ENCODE measurements around the gene RIOX2. TPM values are rescaled to one million over a fixed set of nuclear protein-coding genes. Genes with fewer than 3 reads are reported as not detected.

RIOX2 gene
- total and polyA plus RNA-seq, 2 donors (not counting 1 experiment from before 2014, with no cell fraction given) = 23.7 to 46.1 TPM

- Histone ChIP-seq H3K4me1 (ENCODE audit: control insufficient read depth, extremely low read depth, insufficient read depth, low read length) (no peaks in the 10 kb centered on the region), H3K9me3 (ENCODE audit: control insufficient read depth, insufficient read depth, low read depth, low read length) (no peaks in the 10 kb centered on the region), H3K4me2 (ENCODE audit: extremely low read depth, insufficient read depth, low read length) (no peak overlapping the region), H3K36me3 (ENCODE audit: control insufficient read depth, insufficient read depth, low read length) (no peaks in the 10 kb centered on the region), H2AFZ (ENCODE audit: low read length) (no peak overlapping the region), H3K4me3 (replicated peaks in 1 of 4; ENCODE audit: control extremely low read depth in 1 of 4, insufficient read depth in 1 of 4, low read depth in 3 of 4, low read length in 4 of 4) (no peak overlapping the region), H3K27ac (ENCODE audit: insufficient read depth, low read length) (no peak overlapping the region), H3K27me3 (ENCODE audit: control insufficient read depth, insufficient read depth, low read length) (no peaks in the 10 kb centered on the region), H4K20me1 (ENCODE audit: control insufficient read depth, extremely low read depth, insufficient read depth, low read length) (no peaks in the 10 kb centered on the region), H3K79me2 (ENCODE audit: control insufficient read depth, insufficient read depth, low read length) (no peaks in the 10 kb centered on the region), H3K9ac (ENCODE audit: insufficient read depth, low read length) (no peak overlapping the region)
- no peak for DNase-seq (ENCODE audit: low read depth in 2 of 2)
- no peak for TF ChIP-seq CTCF (conservative IDR thresholded peaks at IDR 0.05 in 1 of 2, IDR thresholded peaks at IDR 0.05 in 1 of 2; ENCODE audit: low read depth in 1 of 2, low read length in 2 of 2)
- no peak for TF ChIP-seq EZH2 (IDR thresholded peaks at IDR 0.05; ENCODE audit: low read length, missing control alignments)
Measured at GRCh38 chr3:97899331-97899730, 72.9 kb downstream of the RIOX2 start.

- DNase-seq (ENCODE audit: low read depth in 2 of 2) = no peak
- TF ChIP-seq EZH2 (IDR thresholded peaks at IDR 0.05; ENCODE audit: low read length, missing control alignments) = no peak
- no peak for TF ChIP-seq CTCF (conservative IDR thresholded peaks at IDR 0.05 in 1 of 2, IDR thresholded peaks at IDR 0.05 in 1 of 2; ENCODE audit: low read depth in 1 of 2, low read length in 2 of 2)
- no peak overlapping the region for H3K27ac ChIP-seq (ENCODE audit: insufficient read depth, low read length)
- no peaks in the 10 kb centered on the region for H3K27me3 ChIP-seq (ENCODE audit: control insufficient read depth, insufficient read depth, low read length)
- H3K9me3 ChIP-seq (ENCODE audit: control insufficient read depth, insufficient read depth, low read depth, low read length) = no peaks in the 10 kb centered on the region
- H2AFZ ChIP-seq (ENCODE audit: low read length) = no peak overlapping the region
- H4K20me1 ChIP-seq (ENCODE audit: control insufficient read depth, extremely low read depth, insufficient read depth, low read length) = no peaks in the 10 kb centered on the region
- no peak overlapping the region for H3K9ac ChIP-seq (ENCODE audit: insufficient read depth, low read length)
- no peak overlapping the region for H3K4me2 ChIP-seq (ENCODE audit: extremely low read depth, insufficient read depth, low read length)
- H3K4me3 ChIP-seq (replicated peaks in 1 of 4; ENCODE audit: control extremely low read depth in 1 of 4, insufficient read depth in 1 of 4, low read depth in 3 of 4, low read length in 4 of 4) = no peak overlapping the region
- H3K4me1 ChIP-seq (ENCODE audit: control insufficient read depth, extremely low read depth, insufficient read depth, low read length) = no peaks in the 10 kb centered on the region
- H3K36me3 ChIP-seq (ENCODE audit: control insufficient read depth, insufficient read depth, low read length) = no peaks in the 10 kb centered on the region
- H3K79me2 ChIP-seq (ENCODE audit: control insufficient read depth, insufficient read depth, low read length) = no peaks in the 10 kb centered on the region
Measured at GRCh38 chr3:97896547-97896946, 75.7 kb downstream of the RIOX2 start.

GRCh38 chr3:97896129-97896528, 76.1 kb downstream of the RIOX2 start:
- H3K27ac ChIP-seq (ENCODE audit: insufficient read depth, low read length) = no peak overlapping the region
- no peaks in the 10 kb centered on the region for H4K20me1 ChIP-seq (ENCODE audit: control insufficient read depth, extremely low read depth, insufficient read depth, low read length)
- DNase-seq (ENCODE audit: low read depth in 2 of 2) = no peak
- H3K27me3 ChIP-seq (ENCODE audit: control insufficient read depth, insufficient read depth, low read length) = no peaks in the 10 kb centered on the region
- no peak overlapping the region for H3K9ac ChIP-seq (ENCODE audit: insufficient read depth, low read length)
- TF ChIP-seq EZH2 (IDR thresholded peaks at IDR 0.05; ENCODE audit: low read length, missing control alignments) (no peak), CTCF (conservative IDR thresholded peaks at IDR 0.05 in 1 of 2, IDR thresholded peaks at IDR 0.05 in 1 of 2; ENCODE audit: low read depth in 1 of 2, low read length in 2 of 2) (no peak)
- H3K4me1 ChIP-seq (ENCODE audit: control insufficient read depth, extremely low read depth, insufficient read depth, low read length) = no peaks in the 10 kb centered on the region
- no peaks in the 10 kb centered on the region for H3K79me2 ChIP-seq (ENCODE audit: control insufficient read depth, insufficient read depth, low read length)
- H3K36me3 ChIP-seq (ENCODE audit: control insufficient read depth, insufficient read depth, low read length) = no peaks in the 10 kb centered on the region
- no peak overlapping the region for H3K4me2 ChIP-seq (ENCODE audit: extremely low read depth, insufficient read depth, low read length)
- no peaks in the 10 kb centered on the region for H3K9me3 ChIP-seq (ENCODE audit: control insufficient read depth, insufficient read depth, low read depth, low read length)
- H3K4me3 ChIP-seq (replicated peaks in 1 of 4; ENCODE audit: control extremely low read depth in 1 of 4, insufficient read depth in 1 of 4, low read depth in 3 of 4, low read length in 4 of 4) = no peak overlapping the region
- H2AFZ ChIP-seq (ENCODE audit: low read length) = no peak overlapping the region

Data from fibroblast of lung (primary cell).